ENCODE results near the gene SAMD14. TPM values are rescaled to one million over a fixed set of nuclear protein-coding genes. Genes with fewer than 3 reads are reported as not detected.

SAMD14 gene
- total RNA-seq, result 1.7 TPM
- long read RNA-seq, result 0 reads

DNA sequence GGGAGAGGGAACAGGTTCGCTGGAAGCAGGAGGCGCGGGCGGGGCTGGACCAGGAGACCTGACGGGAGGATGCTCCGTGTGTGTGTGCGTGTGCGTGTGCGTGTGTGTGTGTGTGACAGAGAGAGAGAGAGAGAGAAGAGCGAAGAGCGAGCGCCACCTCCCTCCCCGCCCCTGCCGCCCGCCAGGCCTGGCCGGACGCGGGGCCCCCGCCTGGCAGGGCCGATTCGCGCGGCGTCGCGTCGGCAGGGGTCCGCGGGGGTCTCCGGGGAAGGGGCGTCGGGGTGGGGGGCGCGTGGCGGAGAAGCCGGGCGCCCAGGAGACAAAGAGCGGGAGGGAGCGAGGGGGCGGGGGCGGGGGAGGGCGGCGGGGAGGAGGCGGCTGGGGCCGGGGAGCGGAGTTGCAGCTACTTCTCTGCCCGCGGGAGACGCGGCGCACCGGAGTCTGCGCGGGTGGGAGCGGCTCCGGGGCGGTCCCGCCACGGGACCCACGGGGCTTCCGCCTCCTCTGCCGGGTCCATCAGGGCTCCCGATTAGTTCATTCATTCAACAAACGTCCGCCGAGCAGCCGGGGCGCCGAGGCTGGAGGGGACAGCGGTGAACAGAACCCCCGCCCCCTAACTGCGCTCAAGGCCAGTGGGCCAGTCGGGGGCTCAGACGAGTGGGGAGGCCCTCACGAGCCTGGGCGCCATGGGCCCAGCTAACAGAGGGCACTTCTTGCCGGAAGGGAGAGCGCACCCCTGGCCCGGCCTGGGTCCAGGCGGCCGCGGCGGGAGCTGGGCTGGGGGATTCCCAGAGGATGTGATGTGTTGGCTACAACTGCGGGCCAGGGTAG is at the start of gene SAMD14:
Gene SAMD14, minus strand, starts transcription at position 433 of the 831 bp plus-strand sequence. CDS start 5,201 bp downstream, outside the sequence.
- intact Hi-C loops (cut with DNase I), result no loop called here
- ATAC-seq, result no peak
- peak; percentile 65 for DNase-seq (ENCODE audit: missing footprints)

DNA sequence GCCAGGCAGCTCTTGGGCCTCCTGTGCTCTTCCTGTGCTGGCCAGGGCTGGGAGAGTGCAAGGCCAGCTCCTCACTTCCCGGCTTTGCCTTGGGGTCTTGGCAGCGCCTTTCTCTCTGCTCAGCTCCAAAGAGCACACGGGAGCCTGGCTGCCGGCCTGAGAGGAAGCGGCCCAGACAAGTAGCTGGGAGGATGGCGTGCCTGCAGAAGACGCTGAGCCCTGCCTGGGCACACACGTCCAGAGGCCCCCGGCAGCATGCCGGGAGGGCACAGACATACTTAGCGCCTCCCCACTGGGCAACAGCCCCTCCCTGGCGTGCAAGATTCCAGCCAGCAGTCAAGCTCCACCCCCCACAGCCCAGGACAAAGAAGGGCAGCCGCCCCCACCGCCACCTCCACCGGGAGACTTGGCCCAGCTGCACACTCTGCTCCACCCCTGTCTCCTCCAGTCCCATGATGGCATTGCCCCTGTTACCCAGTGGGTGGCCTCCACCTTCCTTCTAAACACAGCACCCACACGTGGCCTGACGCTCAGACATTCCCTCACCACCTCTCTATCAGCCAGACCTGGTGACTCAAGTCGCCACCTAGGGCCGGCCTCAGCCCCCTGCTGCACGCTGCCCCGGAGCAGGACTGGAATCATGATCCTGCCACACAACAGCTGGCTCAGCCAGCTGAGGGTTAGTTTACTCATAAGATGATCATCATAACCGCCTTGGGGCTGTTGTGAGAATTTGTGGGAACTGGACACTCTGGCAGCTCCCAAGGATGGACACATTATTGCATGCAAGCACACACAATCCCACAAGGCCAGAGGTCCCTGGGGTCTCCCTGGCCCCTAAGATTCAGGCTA is 48.2 kb upstream of the SAMD14 start:
- peak; percentile 84 for ATAC-seq
- intact Hi-C loops (cut with DNase I), result loop anchor here (2.0 kb wide), 1 partner anchor 37 kb away; no protein-coding TSS in a partner anchor
- peak; percentile 83 for DNase-seq (ENCODE audit: missing footprints)

DNA sequence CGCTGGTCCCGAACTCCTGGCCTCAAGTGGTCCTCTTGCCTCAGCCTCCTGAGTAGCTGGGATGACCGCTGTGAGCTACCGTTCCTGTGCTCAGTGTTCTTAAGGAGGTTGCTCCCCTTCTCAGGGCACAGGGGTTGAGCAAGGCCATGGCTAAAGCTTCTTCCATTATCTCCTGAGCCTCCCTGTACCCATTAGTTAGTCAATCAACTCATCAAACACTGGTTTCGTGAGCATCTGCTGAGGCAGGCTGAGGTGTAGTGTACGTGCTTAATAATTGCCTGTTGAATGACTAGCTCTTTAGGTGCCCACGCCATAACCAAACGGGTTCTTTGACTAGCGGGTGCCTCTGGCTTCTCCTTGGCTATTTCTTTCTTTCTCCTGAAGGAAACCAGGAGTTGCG is 47.5 kb upstream of the SAMD14 start:
- intact Hi-C loops (cut with DNase I), result loop anchor here (2.0 kb wide), 1 partner anchor 37 kb away; no protein-coding TSS in a partner anchor
- DNase-seq (ENCODE audit: missing footprints) (no peak), ATAC-seq (no peak)

DNA sequence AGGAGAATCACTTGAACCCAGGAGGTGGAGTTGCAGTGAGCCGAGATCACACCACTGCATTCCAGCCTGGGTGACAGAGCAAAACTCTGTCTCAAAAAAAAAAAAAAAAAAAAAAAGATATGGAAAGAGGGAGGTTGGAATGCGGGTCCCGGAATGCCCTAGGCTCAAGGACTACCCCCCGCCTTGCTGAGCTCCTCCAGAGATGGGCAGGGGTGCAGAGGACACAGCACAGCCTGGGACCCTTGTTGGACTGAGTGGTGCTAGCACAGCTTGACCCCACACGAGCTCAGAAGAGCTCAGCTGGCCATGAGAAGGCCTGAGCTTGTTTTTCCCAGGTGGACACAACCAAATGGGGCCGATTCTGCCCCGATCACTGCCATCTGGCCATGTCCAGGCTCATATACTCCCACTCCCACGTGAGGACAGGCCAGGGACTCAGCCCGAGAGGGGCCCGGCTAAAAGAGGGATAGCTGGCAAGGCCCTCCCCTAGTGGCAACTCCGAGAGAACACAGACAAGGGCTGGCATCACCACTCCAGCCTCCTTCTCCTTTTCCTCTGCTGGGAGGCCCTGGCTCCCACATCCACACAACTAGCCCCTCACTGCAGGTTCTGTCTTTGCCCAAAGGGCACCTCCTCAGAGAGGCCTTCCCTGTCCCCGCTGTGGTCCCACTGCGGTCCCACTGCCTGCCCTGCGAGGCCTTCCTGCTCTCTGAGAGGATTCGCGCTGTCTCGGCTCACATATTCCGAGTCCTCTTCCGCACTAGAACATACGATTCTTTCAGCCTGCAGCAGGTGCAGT is 46.8 kb upstream of the SAMD14 start:
- ATAC-seq (no peak), DNase-seq (ENCODE audit: missing footprints) (peak; percentile 20)
- intact Hi-C loops (cut with DNase I), result loop anchor here (2.0 kb wide), 1 partner anchor 36 kb away; no protein-coding TSS in a partner anchor

DNA sequence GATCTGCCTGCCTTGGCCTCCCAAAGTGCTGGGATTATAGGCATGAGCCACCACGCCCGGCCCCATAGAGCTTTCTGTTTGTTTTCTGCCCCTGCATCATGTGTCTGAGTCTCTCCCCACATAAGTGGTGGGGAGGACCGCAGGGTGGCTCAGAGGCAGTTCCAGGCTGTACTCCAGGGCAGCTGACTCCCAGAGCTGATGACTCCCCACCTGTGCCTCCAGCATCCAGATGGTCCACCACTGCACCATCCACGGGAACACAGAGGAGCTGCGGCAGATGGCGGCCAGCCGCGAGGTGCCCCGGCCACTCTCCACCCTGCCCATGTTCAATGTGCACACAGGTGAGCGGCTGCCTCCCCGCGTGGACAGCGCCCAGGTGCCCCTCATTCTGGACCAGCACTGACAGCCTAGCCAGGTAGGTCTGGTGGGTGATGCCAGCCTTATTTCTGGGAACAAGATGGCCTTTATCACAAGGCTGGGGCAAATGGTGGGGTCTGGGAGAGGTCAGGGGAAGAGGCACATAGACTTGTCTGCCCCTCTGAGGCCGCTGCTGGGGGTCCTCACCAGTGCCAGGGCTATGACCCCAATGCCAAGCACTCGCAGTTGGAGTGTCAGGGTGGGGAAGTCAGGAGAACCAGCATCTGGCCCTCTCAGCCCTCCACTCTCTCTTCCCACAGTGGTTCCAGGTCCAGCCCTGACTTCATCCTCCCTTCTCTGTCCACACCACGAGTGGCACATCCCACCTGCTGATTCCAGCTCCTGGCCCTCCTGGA is 45.3 kb upstream of the SAMD14 start:
- intact Hi-C loops (cut with DNase I), result no loop called here
- ATAC-seq, result no peak
- peak; percentile 41 for DNase-seq (ENCODE audit: missing footprints)

DNA sequence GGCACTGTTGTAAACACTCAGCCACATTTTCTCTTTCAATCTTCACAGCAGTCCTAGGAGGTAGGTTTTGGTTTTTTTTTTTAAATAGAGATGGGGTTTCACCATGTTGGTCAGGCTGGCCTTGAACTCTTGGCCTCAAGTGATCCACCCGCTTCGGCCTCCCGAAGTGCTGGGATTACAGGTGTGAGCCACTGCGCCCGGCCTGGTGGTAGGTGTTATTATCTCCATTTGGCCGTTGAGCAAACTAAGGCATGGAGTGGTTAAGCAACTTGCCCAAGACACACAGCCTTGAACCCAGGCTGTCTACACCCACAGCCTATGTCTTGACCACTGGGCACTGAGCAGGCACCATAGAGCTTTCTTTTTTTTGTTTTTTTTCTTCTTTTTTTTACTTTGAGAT is 44.5 kb upstream of the SAMD14 start:
- DNase-seq (ENCODE audit: missing footprints), result peak; percentile 22
- intact Hi-C loops (cut with DNase I), result no loop called here
- no peak for ATAC-seq

DNA sequence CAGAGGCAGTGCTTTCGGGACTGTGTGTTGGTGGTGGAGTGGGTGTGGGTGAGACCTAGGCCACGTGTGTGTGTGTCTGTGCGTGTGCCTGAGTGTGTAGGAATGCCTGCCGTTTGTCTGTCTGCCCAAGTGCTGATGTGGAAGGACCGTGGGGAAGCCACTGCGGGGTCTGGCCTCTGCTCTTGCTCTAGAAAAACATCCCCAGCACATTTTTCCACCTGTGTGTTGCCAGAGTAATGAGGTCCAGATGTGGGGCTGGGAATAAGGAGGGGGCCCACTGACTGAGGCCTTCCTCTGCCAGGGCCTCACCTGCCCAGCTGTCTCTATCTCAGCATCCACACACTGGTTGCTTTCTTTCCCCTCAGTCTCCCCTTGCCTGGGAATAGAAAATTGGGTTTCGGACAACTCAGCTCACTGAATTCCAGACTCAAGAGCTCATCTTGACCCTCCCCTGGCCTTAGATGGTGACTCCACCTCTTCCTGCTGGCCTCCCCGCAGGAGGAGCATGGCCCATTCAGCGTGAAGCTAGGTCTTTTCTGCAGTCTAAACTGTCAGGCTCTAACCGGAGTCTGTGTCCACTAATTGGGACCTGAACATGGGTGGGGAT is 43.5 kb upstream of the SAMD14 start:
- intact Hi-C loops (cut with DNase I), result no loop called here
- peak; percentile 56 for DNase-seq (ENCODE audit: missing footprints)
- peak; percentile 12 for ATAC-seq

DNA sequence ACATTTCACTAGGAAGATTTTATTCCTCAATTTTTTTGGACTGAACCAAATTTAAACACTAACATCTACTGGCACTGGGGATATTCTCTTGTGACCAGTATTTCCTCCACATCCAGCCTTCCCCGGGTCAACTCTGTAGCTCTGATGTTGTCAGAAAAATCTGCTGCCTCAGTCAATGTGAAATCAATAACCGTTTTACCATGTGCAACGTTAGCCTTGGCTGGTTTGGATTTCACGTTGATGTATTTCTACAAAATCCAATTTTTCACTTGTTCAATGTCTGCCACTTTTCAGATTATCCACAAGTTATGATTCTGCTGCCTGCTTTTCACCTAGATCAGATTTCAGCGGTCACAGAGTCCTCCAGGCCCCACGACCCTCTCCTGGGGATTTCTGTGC is 43.0 kb upstream of the SAMD14 start:
- DNase-seq (ENCODE audit: missing footprints), result no peak
- ATAC-seq, result no peak
- intact Hi-C loops (cut with DNase I), result no loop called here

DNA sequence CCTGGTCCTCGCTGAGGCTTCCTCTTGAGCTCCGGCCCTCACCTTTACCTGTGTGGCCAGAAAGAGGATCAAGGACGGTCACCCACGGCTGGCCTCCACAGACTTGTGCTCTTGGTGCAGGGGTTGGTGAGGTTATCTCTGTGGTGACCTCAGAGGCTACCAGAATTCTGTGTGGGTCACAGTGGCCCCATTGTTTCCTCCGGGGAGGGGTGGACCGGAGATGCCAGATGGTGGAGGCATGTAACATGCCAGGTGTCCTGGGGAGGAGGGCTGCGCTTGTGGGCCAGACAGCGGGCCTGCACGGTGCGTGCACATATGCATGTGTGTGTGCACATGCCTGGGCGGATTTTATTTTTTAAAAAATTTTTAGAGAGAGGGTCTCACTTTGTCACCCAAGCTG is 42.2 kb upstream of the SAMD14 start:
- DNase-seq (ENCODE audit: missing footprints), result peak; percentile 31
- no peak for ATAC-seq
- intact Hi-C loops (cut with DNase I), result no loop called here

DNA sequence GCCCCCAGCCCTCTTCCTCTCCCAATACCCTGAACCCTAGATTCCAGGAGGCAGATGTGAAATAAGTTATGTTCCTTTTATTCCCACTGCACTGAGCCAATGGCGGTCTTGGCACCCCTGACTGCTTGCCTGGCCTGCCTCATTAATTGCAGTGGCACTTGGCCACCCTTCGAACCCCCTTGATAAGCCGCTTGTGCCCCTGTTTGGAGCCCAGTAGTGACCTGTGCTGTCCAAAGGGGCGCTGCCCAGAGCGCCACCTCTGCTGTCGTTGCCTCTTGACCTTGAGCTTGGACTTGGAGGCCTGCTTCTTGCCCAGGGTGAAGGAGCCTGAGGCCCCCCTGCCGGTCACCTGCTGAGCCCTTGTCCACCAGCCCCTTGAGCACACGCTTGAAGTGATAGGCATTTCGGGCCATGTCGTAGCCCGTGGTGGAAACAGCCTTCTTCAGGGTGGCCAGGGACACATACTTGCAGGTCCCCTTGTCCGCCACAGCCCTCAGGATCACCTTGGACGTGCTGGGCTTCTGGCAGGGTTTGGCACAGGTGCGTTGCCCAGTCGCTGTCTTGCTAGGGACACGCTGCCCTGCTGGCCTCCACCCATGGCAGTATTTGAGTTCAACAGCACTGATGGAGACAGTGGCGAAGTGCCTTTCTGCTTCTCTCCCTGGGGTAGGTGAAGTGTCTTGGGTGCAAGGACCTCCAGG is 41.6 kb upstream of the SAMD14 start:
- DNase-seq (ENCODE audit: missing footprints), result peak; percentile 26
- intact Hi-C loops (cut with DNase I), result no loop called here
- ATAC-seq, result no peak

DNA sequence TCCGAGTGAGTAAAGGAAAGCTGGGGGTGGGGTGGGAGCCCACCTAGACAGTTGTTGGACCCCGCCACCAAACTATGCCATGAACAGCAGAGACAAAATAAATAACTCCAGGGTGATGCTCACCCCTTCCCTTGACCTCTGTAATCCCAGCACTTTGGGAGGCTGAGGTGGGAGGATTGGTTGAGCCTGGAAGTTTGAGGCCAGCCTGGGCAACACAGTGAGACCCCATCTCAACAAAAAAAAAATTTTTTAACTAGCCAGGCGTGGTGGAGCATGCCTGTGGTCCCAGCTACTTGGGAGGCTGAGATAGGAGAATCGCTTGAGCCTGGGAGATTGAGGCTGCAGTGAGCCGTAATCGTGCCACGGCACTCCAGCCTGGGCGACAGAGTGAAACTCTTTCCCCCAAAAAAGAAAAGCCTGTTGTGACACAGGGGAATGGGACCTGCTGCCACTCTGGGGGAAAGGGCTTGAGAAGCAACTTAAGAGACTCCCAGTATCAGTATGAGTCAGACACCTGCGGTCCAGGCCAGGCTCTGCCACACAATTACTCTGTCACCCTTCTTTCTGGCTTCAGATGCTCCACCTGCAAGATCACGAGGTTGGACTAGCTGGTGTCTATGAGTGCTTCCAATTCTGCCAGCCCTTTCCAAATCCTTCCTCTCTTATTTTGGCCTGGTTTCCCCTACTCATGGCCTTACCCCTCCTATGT is 40.9 kb upstream of the SAMD14 start:
- DNase-seq (ENCODE audit: missing footprints) (peak; percentile 56), ATAC-seq (no peak)
- intact Hi-C loops (cut with DNase I), result no loop called here

DNA sequence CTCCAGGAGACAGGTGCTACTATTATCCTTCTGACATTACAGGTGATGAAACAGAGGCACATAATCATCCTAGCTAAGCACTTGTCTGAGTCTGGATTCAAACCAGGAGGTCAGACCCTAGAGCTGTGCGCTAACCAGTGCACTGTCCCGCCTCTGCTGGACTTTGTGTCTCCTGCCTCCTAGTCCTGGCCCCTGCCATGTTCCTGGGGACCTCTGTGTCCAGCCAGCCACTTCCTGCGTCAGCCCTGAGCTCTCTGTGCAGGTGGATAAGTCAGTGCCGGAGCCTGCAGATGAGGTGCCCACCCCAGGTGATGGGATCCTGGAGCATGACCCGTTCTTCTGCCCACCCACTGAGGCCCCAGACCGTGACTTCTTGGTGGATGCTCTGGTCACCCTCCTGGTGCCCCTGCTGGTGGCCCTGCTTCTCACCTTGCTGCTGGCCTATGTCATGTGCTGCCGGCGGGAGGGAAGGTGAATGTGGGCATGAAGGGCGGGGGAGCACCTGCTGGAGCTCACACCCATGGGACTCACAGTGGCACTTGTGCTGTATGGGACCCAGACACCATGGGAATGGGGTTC is 40.0 kb upstream of the SAMD14 start:
- intact Hi-C loops (cut with DNase I), result loop anchor here (1.0 to 5.0 kb wide), 2 partner anchors 28 to 73 kb away; partner anchors contain the start of gene PDK2
- peak; percentile 43 for DNase-seq (ENCODE audit: missing footprints)
- ATAC-seq, result no peak

DNA sequence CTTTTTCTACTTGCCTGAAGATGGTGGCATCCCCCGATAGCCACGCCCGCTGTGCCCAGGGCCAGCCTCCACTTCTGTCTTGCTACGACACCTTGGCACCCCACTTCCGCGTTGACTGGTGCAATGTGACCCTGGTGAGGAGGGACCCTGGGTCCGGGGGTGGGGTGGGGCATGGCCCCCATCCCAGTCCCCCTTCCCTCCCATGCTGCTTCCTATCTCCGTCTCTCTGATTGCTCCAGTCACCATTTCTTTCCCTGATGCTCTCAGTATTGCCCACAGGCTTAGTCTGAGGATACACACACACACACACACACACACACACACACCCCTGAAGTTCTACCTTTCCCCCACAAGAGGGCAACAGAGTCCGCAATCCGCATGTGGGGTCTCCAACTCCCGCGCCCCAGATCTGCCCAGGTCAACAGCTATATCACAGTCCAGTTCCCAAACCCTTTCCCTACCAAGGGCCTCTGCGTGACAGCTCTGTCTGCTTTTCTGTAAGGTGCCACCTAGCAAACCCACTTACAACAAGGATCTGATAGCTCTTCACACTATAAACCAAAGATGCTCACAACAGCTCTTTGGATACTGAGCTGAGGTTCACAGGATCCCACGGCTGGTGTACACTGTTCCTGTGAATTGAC is 39.3 kb upstream of the SAMD14 start:
- DNase-seq (ENCODE audit: missing footprints), result peak; percentile 72
- ATAC-seq, result peak; percentile 11
- intact Hi-C loops (cut with DNase I), result loop anchor here (1.0 to 5.0 kb wide), 2 partner anchors 29 to 72 kb away; partner anchors contain the start of gene PDK2

DNA sequence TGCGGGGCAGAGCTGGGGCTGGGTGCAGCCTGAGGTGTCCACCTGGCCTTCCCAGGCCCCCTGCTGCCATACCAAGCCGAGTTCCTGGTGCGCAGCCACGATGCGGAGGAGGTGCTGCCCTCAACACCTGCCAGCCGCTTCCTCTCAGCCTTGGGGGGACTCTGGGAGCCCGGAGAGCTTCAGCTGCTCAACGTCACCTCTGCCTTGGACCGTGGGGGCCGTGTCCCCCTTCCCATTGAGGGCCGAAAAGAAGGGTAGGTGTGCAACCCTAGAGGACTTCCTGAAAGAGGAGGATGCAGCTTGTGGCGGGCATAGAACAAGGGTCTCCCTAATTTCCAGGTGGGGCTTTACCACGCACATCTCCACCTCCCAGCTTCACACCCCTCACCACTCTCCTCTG is 38.4 kb upstream of the SAMD14 start:
- DNase-seq (ENCODE audit: missing footprints) (peak; percentile 32), ATAC-seq (no peak)
- intact Hi-C loops (cut with DNase I), result loop anchor here (5.0 kb wide), 1 partner anchor 71 kb away; the partner anchor contains the start of gene PDK2

DNA sequence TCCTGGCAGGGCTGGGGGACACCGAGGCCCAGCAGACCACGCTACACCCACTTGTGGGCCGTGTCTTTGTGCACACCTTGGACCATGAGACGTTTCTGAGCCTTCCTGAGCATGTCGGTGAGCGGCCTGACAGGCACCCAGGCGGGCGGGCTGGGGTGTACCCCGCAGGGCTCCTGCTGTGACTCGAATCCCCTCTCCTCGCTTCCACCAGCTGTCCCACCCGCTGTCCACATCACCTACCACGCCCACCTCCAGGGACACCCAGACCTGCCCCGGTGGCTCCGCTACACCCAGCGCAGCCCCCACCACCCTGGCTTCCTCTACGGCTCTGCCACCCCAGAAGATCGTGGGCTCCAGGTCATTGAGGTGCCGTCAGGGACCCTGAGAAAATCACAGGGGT is 37.4 kb upstream of the SAMD14 start:
- intact Hi-C loops (cut with DNase I), result loop anchor here (5.0 kb wide), 1 partner anchor 70 kb away; the partner anchor contains the start of gene PDK2
- ATAC-seq (no peak), DNase-seq (ENCODE audit: missing footprints) (peak; percentile 67)
